Mucosa of descending colon (tissue), 3 donors: ENCODE measurements around the gene SIRPG. TPM values are rescaled to one million over a fixed set of nuclear protein-coding genes. Genes with fewer than 3 reads are reported as not detected.

ENCODE experiments used
- ATAC-seq: fragments of 200-7000 bp; cut with Tn5 transposase; one replicate; pipeline ENCODE4 v1.9.1; 2020; ENCODE audit warnings: mild to moderate bottlenecking, moderate library complexity
- DNase-seq, 3 donors: peaks; one replicate each; pipeline ENCODE4 v3.0.0-alpha.2; 2020
- H3K36me3 ChIP-seq: fragments of 200-600 bp; one replicate; pipeline ENCODE4 v1.8.0; 2021; ENCODE audit warnings: low read depth, mild to moderate bottlenecking
- H3K4me1 ChIP-seq: fragments of 200-600 bp; one replicate; pipeline ENCODE4 v1.8.0; 2021; ENCODE audit warnings: low read depth, mild to moderate bottlenecking
- H3K4me3 ChIP-seq: fragments of 200-600 bp; one replicate; pipeline ENCODE4 v1.8.0; 2021; ENCODE audit warnings: mild to moderate bottlenecking
- H3K9me3 ChIP-seq: fragments of 200-600 bp; one replicate; pipeline ENCODE4 v1.8.0; 2021; ENCODE audit warnings: mild to moderate bottlenecking
- CTCF ChIP-seq: fragments of 200-600 bp; IDR thresholded peaks from one replicate; pipeline ENCODE4 v1.8.0; 2022; ENCODE audit warnings: antibody characterized with exemption, mild to moderate bottlenecking
- intact Hi-C, 2 donors: fragments of 100-400 bp; cut with DNase I in 1 of 2; cut with micrococcal nuclease in 1 of 2; formaldehyde crosslinking; loops; one replicate each; pipeline versions ENCODE4 v1.11.0 to v1.11.1; 2022; cut with DNase I, micrococcal nuclease
- total RNA-seq, 3 donors: library from RNA; stranded (reverse); fragmentation: NEBNext Ultra II Directional in 2 of 3; extraction: Animal tissue kit (Norgen Biotek cat#: 25700) in 2 of 3; gene quantifications; one replicate each; pipeline versions ENCODE4 v1.2.1 to v1.2.4, GENCODE V29; 2021 to 2023
- donor health status: DM: no; HTN: no; CAD: no; lungs with moderate emphysema.
- donor health status: DM: no; HTN: no; CAD: no.
- donor health status: DM: no; HTN: yes; CAD: no.

Gene SIRPG
- total RNA-seq, 3 donors from 2014 or later, result 1.1 to 1.7 (median 1.2) TPM

DNA sequence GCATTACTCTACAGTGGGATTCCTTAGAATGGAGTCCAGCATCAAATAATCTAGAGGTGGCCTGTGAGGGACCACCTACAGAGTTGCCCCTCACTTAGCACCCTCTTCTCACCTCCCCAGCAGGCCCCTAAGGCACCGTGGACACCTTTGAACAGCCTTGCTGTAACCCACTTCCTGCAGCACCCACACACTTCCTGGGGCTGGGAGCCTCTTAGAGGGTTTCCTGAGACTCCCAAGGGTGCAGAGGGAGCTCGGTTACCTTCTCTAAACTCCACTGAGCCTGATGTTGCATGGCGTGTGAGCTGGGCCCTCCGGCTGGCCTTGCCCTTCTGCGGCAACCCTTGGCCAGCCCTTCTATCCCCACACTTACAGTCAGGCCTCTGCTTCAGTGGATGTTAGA lies 7.3 kb upstream of the SIRPG start:
- peak in 2 of 3 donors; percentile 29 to 67 for DNase-seq
- no peaks in the 10 kb centered on the region for H3K9me3 ChIP-seq
- no peak for TF ChIP-seq CTCF
- no peaks in the 10 kb centered on the region for H3K4me1 ChIP-seq
- no peaks in the 10 kb centered on the region for H3K36me3 ChIP-seq
- peak; percentile 81 for ATAC-seq
- no peak overlapping the region for H3K4me3 ChIP-seq
- intact Hi-C loops, result no loop called here

DNA sequence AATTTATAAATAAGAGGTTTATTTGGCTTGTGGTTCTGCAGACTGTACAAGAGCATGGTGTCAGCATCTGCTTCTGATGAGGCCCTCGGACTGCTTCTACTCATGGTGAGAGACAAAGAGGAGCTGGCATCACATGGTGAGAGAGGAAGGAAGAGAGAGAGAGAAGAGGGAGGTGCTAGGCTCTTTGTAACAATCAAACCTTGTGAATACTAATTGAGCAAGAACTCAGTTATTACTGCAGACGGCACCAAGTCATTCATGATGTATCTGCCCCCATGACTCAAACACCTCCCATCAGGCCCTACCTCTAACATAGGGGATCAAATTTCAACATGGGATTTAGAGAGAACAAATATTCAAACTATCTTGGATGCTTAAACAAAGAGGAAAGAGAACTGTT lies 6.3 kb upstream of the SIRPG start:
- Histone ChIP-seq H3K36me3 (no peaks in the 10 kb centered on the region), H3K4me1 (no peaks in the 10 kb centered on the region), H3K4me3 (no peak overlapping the region), H3K9me3 (no peaks in the 10 kb centered on the region)
- intact Hi-C loops, result no loop called here
- no peak for TF ChIP-seq CTCF
- no peak for DNase-seq
- peak; percentile 17 for ATAC-seq

- no peak for TF ChIP-seq CTCF
- intact Hi-C loops, result no loop called here
- no peak for ATAC-seq
- no peaks in the 10 kb centered on the region for H3K9me3 ChIP-seq
- DNase-seq, result no peak
- H3K36me3 ChIP-seq, result no peaks in the 10 kb centered on the region
- H3K4me1 ChIP-seq, result no peaks in the 10 kb centered on the region
- H3K4me3 ChIP-seq, result no peak overlapping the region
These were observed 4.1 kb upstream of the SIRPG start for GRCh38 chr20:1661542-1662299.

DNA sequence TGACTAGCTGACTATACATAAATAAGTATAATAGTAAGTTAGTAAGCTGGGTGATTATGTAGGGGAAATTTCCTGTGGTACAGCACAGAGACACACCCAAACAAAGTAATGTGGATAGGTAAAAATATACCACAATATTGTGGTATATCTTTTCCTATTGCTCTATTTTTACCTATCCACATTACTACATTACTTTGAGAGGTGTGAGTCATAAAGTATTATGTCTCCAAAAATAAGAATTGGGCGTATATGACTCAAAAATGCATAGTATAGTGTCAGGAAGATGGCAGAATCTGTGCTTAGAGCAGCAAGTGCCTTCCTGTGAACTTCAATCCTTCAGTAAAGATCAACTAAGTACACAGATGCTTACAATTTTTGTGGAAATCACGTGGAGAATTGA lies 2.7 kb upstream of the SIRPG start:
- intact Hi-C loops, result no loop called here
- Histone ChIP-seq H3K36me3 (no peaks in the 10 kb centered on the region), H3K4me3 (no peak overlapping the region), H3K9me3 (no peaks in the 10 kb centered on the region), H3K4me1 (no peaks in the 10 kb centered on the region)
- TF ChIP-seq CTCF, result no peak
- ATAC-seq, result no peak
- no peak for DNase-seq

GRCh38 chr20:1656844-1657243 lies 735 bp downstream of the SIRPG start:
- DNase-seq, result no peak
- H3K4me3 ChIP-seq, result no peak overlapping the region
- H3K4me1 ChIP-seq, result no peaks in the 10 kb centered on the region
- no peak for ATAC-seq
- no peaks in the 10 kb centered on the region for H3K9me3 ChIP-seq
- TF ChIP-seq CTCF, result no peak
- intact Hi-C loops, result no loop called here
- H3K36me3 ChIP-seq, result no peaks in the 10 kb centered on the region
